Activated naive CD8-positive, alpha-beta T cell treated with anti-CD3 and anti-CD28 coated beads, Interleukin-2, amount 50 U/mL, for 24 hours (primary cell): ENCODE measurements around the gene KDM1A.

Experiments used
- ATAC-seq: fragments of 150-1000 bp; cut with Tn5 transposase; one replicate; pipeline ENCODE4 v1.10.0; 2021
- DNase-seq: peaks from one replicate; pipeline ENCODE4 v3.0.0; 2021
- H3K27ac Mint-ChIP-seq: one replicate; pipeline ENCODE4 v1.8.0; 2021; ENCODE audit warnings: mild to moderate bottlenecking, mixed read lengths
- H3K27me3 Mint-ChIP-seq: one replicate; pipeline ENCODE4 v1.8.0; 2021; ENCODE audit warnings: mixed read lengths
- H3K36me3 Mint-ChIP-seq: one replicate; pipeline ENCODE4 v1.8.0; 2021; ENCODE audit warnings: low read depth, mixed read lengths
- H3K4me1 Mint-ChIP-seq: one replicate; pipeline ENCODE4 v1.8.0; 2021; ENCODE audit warnings: mixed read lengths
- H3K4me3 Mint-ChIP-seq: one replicate; pipeline ENCODE4 v1.8.0; 2021; ENCODE audit warnings: mild to moderate bottlenecking, moderate library complexity, mixed read lengths
- H3K9me3 Mint-ChIP-seq: one replicate; pipeline ENCODE4 v1.8.0; 2021; ENCODE audit warnings: mixed read lengths

The KDM1A gene

DNA sequence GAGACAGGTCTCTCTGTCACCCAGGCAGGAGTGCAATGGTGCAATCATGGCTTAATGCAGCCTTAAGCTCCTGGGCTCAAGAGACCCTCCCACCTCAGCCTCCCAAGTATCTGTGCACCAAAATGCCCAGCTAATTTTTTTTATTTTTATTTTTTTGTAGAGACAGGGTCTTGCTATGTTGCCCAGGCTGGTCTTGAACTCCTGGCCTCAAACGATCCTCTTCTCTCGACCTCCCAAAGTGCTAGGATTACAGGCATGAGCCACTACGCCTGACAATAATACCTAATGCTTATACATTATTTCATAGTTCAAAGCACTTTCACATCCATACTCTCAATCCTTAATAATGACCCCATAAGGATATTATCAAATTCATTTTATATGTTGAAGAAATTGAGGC, 101.1 kb downstream of the KDM1A start:
- H3K4me3 Mint-ChIP-seq: no peak overlapping the region
- DNase-seq: no peak
- H3K27ac Mint-ChIP-seq: no peak overlapping the region
- H3K27me3 Mint-ChIP-seq: no peaks in the 10 kb centered on the region
- no peaks in the 10 kb centered on the region for H3K9me3 Mint-ChIP-seq
- ATAC-seq: no peak
- peaks cover 3% of the 10 kb centered on the region for H3K36me3 Mint-ChIP-seq
- H3K4me1 Mint-ChIP-seq: peaks cover 52% of the 10 kb centered on the region

DNA sequence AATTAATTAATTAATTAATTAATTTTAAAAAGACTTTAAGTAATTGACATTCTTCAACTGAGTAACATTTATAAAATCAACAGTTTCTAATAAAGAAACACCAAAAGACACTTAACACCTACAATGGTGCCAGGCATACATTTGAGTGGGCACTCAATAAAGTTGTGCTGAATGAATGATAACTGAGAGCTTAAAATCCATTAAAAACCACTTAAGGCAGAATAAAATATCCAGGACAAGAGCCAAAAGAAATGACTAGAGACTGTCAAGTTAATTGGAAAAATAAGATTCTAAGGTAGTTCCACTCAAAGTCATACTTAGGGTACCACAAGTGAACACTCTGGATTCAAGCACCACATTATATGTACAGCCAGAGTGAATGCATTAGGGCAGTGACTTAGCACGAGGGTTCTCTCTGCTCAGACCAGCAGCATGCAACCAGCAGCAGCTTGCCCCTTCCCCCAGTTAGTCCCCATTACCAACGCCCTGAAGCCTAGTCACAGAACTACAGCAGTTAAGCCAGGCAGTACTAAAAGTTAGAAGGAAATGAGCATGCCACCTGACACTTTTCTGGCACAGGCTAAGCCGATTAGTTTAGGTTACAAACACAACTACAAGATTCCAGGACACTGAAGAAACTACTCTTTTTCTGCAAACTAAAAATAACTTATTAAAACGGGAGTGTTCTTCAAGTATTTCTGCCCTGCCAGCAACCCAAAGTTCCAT, 102.9 kb downstream of the KDM1A start:
- ATAC-seq (no peak), DNase-seq (no peak)
- peaks cover 3% of the 10 kb centered on the region for H3K36me3 Mint-ChIP-seq
- no peak overlapping the region for H3K27ac Mint-ChIP-seq
- peaks cover 52% of the 10 kb centered on the region for H3K4me1 Mint-ChIP-seq
- H3K27me3 Mint-ChIP-seq: no peaks in the 10 kb centered on the region
- H3K4me3 Mint-ChIP-seq: no peak overlapping the region
- no peaks in the 10 kb centered on the region for H3K9me3 Mint-ChIP-seq

DNA sequence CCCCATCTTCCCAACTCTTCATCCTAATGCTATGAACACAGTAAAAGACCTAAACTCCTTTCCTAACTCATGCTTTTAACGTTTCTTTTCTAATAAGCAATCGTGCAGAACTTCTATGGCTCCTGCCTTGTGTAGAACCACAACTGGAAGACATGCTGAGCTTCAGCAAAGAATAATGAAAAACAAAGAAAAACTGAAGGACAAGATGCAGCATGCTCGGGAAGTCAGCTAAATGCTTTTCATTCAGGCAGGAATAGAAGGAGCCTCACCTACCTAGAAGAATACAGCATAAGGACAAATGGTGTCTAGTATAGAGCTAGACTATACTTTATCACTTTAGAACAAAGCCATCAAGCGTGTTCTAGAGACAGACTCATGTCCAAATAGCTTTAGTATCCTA, 103.5 kb downstream of the KDM1A start:
- Mint-ChIP-seq H3K4me3 (no peak overlapping the region), H3K27me3 (no peaks in the 10 kb centered on the region), H3K4me1 (peaks cover 49% of the 10 kb centered on the region), H3K9me3 (no peaks in the 10 kb centered on the region), H3K36me3 (peaks cover 3% of the 10 kb centered on the region), H3K27ac (no peak overlapping the region)
- no peak for DNase-seq
- no peak for ATAC-seq

DNA sequence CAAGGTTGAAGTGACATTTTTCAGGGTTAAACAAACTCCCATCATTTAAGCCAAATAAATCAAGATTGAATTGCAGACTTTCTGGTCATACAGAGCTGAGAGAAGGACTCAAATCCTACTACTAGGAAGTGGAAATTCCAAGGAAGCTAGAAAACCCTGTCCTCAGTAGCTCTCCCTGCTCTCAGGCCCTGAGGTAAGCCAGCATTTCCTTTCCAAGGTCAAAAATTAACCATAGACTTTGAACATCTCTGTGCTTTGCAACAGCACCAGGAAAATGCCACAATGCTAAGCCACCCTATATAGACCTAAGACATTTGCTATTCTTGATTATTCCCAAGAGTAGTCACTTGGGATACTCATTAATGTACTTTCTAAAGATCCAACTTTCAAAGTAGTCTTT, 104.3 kb downstream of the KDM1A start:
- no peak for ATAC-seq
- H3K9me3 Mint-ChIP-seq: no peaks in the 10 kb centered on the region
- no peak overlapping the region for H3K4me3 Mint-ChIP-seq
- no peak overlapping the region for H3K27ac Mint-ChIP-seq
- H3K27me3 Mint-ChIP-seq: no peaks in the 10 kb centered on the region
- H3K36me3 Mint-ChIP-seq: peaks cover 3% of the 10 kb centered on the region
- no peak for DNase-seq
- peaks cover 46% of the 10 kb centered on the region for H3K4me1 Mint-ChIP-seq

DNA sequence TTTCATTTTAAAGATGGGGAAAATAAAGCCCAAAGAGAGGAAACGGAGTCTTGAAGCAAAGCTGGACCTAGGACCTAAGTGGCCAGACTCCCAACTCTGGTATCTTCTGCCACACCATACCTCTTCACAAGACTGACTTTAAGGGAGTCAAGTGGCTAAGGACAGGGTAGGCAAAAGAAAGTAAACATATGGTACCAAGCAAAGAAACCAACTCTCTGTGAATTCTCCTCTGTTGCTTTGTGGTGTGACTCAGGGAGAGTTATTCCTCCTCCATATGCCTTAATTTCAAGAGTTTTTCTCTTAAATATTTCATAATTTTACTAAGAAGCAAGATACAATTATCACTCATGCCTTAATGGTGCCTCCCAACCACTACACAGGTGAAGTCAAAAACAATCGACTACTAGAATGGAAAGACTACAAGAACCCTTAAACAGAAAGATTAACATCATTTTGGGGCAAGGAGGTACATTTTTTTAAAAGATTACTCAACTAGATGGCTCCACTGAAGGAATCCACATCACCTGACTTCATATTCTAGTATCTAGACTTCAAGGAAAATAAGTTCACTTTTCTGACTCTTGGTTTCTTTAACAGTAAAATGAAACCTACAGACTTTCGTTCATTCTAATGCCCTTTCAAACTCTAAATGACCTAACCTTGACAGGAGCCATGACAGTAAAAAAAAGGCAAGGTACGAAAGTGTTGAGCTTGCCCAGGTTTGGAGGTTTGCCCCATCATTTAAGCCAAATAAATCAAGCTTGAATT, 105.2 kb downstream of the KDM1A start:
- peak; percentile 15 for ATAC-seq
- Mint-ChIP-seq H3K27ac (no peak overlapping the region), H3K36me3 (no peaks in the 10 kb centered on the region)

DNA sequence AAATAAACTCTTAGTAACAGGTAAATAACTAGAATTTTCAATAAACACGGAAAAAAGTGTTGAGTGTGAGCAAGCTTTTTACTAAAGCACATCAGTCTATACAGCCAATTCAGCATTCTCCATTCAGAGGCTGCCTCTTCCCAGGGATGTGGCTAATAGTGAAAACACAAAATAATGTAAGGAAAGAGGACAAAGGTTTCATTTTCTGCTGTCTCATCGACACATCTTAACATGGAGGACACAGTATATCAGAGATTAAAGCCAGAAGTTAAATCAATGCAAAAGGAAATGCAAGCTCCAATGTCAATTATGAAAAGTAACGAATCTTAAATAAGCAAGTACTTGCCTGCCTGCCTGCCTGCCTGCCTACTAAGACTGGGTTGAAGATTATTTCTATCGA, 106.2 kb downstream of the KDM1A start:
- DNase-seq: no peak
- Mint-ChIP-seq H3K27me3 (no peaks in the 10 kb centered on the region), H3K27ac (no peak overlapping the region), H3K4me1 (peaks cover 29% of the 10 kb centered on the region), H3K9me3 (no peaks in the 10 kb centered on the region), H3K4me3 (no peak overlapping the region), H3K36me3 (no peaks in the 10 kb centered on the region)
- ATAC-seq: no peak

More for the DNA sequence above, 105.2 kb downstream of the KDM1A start:
- peaks cover 37% of the 10 kb centered on the region for H3K4me1 Mint-ChIP-seq
- H3K9me3 Mint-ChIP-seq: no peaks in the 10 kb centered on the region
- H3K27me3 Mint-ChIP-seq: no peaks in the 10 kb centered on the region
- no peak for DNase-seq
- no peak overlapping the region for H3K4me3 Mint-ChIP-seq

DNA sequence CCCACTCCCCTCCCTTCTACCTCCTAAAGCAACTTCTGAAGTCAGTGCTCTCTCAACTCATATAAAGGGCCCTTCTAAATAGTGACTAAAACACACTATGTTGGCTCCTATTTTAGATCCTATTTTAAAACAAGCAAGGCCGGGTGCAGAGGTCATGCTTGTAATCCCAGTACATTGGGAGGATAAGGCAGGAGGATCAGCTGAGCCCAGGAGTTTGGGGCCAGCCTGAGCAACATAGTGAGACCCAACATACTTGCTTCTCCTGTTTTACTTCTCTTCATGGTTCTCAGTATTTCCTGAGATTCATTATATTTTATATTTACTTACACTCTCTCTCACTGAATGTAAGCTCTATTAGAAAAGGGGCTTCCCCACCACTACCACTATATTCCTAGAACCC, 106.9 kb downstream of the KDM1A start:
- ATAC-seq (no peak), DNase-seq (no peak)
- H3K4me1 Mint-ChIP-seq: peaks cover 27% of the 10 kb centered on the region
- no peaks in the 10 kb centered on the region for H3K27me3 Mint-ChIP-seq
- peaks cover 1% of the 10 kb centered on the region for H3K36me3 Mint-ChIP-seq
- no peaks in the 10 kb centered on the region for H3K9me3 Mint-ChIP-seq
- no peak overlapping the region for H3K27ac Mint-ChIP-seq
- H3K4me3 Mint-ChIP-seq: no peak overlapping the region

DNA sequence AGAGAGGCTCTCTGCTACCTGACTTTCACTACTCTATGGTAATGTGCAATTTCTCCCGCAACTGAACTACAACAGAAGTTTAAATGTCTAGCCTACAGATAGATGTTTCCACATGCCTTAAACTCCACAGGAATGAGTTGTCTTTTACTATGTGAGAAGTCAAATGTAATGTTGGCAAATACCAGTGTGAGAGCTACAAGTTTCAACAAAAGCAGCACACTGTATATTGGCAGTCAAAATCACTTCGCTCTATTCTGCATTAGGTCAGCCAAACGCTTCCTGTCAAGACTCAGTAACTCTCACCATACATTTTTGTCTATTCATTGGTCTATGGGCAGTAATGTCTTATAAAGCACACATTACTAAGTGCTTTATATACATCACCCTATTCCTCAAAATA, 107.5 kb downstream of the KDM1A start:
- Mint-ChIP-seq H3K27me3 (no peaks in the 10 kb centered on the region), H3K36me3 (peaks cover 2% of the 10 kb centered on the region), H3K4me3 (no peak overlapping the region), H3K4me1 (peaks cover 27% of the 10 kb centered on the region), H3K27ac (no peak overlapping the region), H3K9me3 (no peaks in the 10 kb centered on the region)
- DNase-seq (no peak), ATAC-seq (no peak)

DNA sequence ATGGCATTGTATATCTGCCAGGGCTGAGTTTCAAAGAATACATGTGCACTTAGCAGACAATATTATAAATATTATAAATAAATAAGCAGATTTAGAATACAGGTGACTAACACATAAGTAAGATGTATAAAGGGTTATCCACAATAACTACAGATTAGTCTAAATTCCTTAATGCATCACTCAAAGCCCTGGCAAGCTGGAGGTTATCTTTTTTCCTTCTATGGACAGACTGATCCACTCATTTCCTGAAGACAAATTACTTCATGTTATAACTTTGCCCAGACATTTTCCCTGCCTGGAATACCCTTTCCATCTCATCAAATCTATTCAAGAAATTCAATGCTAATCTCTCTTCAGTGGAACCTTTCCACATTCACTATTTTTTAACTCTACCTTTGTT, 110.6 kb downstream of the KDM1A start:
- H3K36me3 Mint-ChIP-seq: peaks cover 2% of the 10 kb centered on the region
- H3K9me3 Mint-ChIP-seq: no peaks in the 10 kb centered on the region
- H3K27me3 Mint-ChIP-seq: no peaks in the 10 kb centered on the region
- no peak for DNase-seq
- peaks cover 18% of the 10 kb centered on the region for H3K4me1 Mint-ChIP-seq
- no peak overlapping the region for H3K27ac Mint-ChIP-seq
- no peak for ATAC-seq
- no peak overlapping the region for H3K4me3 Mint-ChIP-seq

DNA sequence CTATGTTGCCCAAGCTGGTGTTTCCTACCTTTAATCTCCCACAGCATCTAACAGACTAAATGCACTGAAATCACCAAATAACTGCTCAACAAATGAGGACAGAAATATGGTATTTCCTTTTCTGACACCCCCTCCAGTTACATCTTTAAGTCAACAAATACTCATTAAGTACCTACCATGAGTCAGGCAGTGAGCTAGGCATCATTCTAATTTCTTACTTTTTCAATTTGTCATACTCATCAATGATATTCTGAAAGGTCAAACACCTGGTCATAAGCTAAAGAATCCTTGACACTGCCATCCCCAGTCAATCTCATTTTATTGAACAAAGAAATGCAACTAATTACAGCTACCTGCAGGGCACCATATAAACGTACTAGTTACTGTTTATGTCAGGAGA, 112.8 kb downstream of the KDM1A start:
- no peaks in the 10 kb centered on the region for H3K27me3 Mint-ChIP-seq
- no peaks in the 10 kb centered on the region for H3K9me3 Mint-ChIP-seq
- ATAC-seq: peak; percentile 54
- peaks cover 2% of the 10 kb centered on the region for H3K36me3 Mint-ChIP-seq
- H3K4me1 Mint-ChIP-seq: peaks cover 5% of the 10 kb centered on the region
- H3K27ac Mint-ChIP-seq: no peak overlapping the region
- no peak overlapping the region for H3K4me3 Mint-ChIP-seq
- no peak for DNase-seq
